Parathyroid adenoma (tissue), 2 donors: ENCODE measurements around the gene MYL5.

Source experiments
- H2AFZ ChIP-seq: fragments of 300-600 bp; sonication (generic); one replicate; pipeline ENCODE4 v1.7.0; 2017; ENCODE audit warnings: antibody characterized with exemption, mild to moderate bottlenecking
- H3K27ac ChIP-seq: fragments of 300-600 bp; sonication (generic); one replicate; pipeline ENCODE4 v1.7.0; 2017
- H3K27me3 ChIP-seq: fragments of 300-600 bp; sonication (generic); one replicate; pipeline ENCODE4 v1.7.0; 2017; ENCODE audit warnings: low read length; ENCODE audit not compliant: control insufficient read depth, insufficient read depth
- H3K36me3 ChIP-seq: fragments of 300-600 bp; sonication (generic); one replicate; pipeline ENCODE4 v1.7.0; 2017; ENCODE audit warnings: low read length; ENCODE audit not compliant: control insufficient read depth, insufficient read depth
- H3K4me1 ChIP-seq: fragments of 300-600 bp; sonication (generic); one replicate; pipeline ENCODE4 v1.7.0; 2017; ENCODE audit warnings: control low read depth
- H3K4me2 ChIP-seq: fragments of 300-600 bp; sonication (generic); one replicate; pipeline ENCODE4 v1.7.0; 2017; ENCODE audit warnings: low read length
- H3K4me3 ChIP-seq: fragments of 300-600 bp; sonication (generic); one replicate; pipeline ENCODE4 v1.7.0; 2017; ENCODE audit warnings: low read depth, low read length
- H3K79me2 ChIP-seq: fragments of 300-600 bp; sonication (generic); one replicate; pipeline ENCODE4 v1.7.0; 2017; ENCODE audit warnings: control low read depth
- H3K9ac ChIP-seq: fragments of 300-600 bp; sonication (generic); one replicate; pipeline ENCODE4 v1.7.0; 2017; ENCODE audit warnings: mild to moderate bottlenecking
- H3K9me3 ChIP-seq: fragments of 300-600 bp; sonication (generic); one replicate; pipeline ENCODE4 v1.7.0; 2017; ENCODE audit warnings: low read length; ENCODE audit not compliant: control insufficient read depth
- TF ChIP-seq, protein P1 (sequence below): fragments of 300-600 bp; sonication (generic); IDR thresholded peaks from one replicate; pipeline ENCODE4 v1.7.0; 2017; ENCODE audit warnings: antibody characterized with exemption, mild to moderate bottlenecking
- donor health status: primary hyperparathyroidism.

The MYL5 gene

DNA sequence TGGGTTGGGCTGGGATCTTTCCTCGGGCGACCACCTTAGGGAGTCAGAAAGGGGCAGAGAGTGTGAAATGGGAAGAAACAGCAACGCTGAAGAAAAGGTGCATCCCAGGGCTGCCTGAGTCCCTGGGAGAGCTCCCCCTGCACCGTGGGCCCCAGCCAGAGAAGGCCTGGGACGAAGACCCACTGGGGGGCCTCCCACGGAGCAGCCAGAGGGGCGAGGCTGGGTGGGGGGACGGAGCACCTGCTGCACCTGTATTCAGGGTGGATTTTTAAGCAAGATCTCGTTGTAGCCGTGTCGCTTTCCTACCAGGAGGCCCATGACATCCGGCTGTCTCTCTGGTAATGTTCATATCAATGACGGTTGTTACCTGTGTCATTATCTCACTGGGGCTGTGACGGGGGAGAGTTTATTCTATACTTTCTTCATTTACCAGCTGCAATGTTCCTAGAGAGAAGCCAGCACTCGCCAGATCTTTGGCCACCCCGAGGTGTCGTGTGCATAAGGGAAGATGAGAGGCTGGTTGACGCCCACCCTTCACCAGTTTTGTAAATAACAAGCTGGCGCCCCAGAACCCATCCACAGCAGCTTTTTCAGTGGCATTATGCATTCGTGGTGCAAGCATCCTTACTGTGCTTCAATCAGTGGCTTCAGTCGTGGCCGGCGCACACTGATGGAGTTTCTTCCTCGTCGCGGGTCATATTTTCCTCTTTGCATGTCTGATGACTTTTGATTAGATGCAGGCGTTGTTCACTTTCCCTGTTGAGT is 25.7 kb downstream of the MYL5 start:
- Histone ChIP-seq H3K9me3 (no peaks in the 10 kb centered on the region), H3K27ac (no peak overlapping the region), H3K4me1 (no peaks in the 10 kb centered on the region), H3K27me3 (no peaks in the 10 kb centered on the region), H3K36me3 (no peaks in the 10 kb centered on the region), H3K4me2 (no peak overlapping the region), H2AFZ (no peak overlapping the region), H3K79me2 (no peaks in the 10 kb centered on the region), H3K9ac (no peak overlapping the region), H3K4me3 (no peak overlapping the region)
- TF ChIP-seq, protein P1, sequence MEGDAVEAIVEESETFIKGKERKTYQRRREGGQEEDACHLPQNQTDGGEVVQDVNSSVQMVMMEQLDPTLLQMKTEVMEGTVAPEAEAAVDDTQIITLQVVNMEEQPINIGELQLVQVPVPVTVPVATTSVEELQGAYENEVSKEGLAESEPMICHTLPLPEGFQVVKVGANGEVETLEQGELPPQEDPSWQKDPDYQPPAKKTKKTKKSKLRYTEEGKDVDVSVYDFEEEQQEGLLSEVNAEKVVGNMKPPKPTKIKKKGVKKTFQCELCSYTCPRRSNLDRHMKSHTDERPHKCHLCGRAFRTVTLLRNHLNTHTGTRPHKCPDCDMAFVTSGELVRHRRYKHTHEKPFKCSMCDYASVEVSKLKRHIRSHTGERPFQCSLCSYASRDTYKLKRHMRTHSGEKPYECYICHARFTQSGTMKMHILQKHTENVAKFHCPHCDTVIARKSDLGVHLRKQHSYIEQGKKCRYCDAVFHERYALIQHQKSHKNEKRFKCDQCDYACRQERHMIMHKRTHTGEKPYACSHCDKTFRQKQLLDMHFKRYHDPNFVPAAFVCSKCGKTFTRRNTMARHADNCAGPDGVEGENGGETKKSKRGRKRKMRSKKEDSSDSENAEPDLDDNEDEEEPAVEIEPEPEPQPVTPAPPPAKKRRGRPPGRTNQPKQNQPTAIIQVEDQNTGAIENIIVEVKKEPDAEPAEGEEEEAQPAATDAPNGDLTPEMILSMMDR: no peak

DNA sequence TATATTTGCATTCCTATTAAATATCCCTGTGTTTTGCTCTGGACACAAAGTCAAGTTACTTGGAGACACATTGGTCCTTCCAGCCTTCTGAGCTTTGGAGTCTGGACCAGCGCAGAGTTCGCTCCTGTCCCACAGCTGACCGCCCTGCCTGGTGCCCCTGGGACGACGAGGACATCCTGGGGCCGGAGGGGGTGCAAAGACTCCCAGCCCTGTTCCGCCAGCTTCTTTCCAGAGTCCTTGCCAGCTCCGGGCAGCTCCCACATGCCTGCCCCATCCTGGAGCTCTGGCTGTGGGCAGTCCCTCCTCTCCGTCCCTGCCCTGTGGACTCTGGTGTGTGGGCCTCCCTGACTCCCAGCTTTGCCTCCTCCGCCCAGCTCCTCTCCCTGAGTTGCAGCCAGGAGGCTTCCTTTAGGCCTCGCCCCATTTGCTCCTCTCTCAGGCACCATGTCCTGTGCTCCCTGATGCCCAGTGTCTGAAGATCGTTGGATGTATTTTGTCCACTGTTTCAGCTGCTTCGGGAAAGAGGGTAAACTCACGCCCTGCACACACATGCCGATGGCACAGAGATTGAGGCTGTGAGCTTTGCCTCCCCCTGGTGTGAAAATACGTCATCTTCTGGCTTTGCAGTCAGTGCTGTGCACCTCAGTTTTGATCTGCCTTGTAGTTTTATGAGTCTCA is 26.4 kb downstream of the MYL5 start:
- Histone ChIP-seq H3K27me3 (no peaks in the 10 kb centered on the region), H3K9ac (no peak overlapping the region), H3K79me2 (no peaks in the 10 kb centered on the region), H3K4me1 (no peaks in the 10 kb centered on the region), H3K4me3 (no peak overlapping the region), H2AFZ (no peak overlapping the region), H3K9me3 (no peaks in the 10 kb centered on the region), H3K4me2 (no peak overlapping the region), H3K27ac (no peak overlapping the region), H3K36me3 (no peaks in the 10 kb centered on the region)
- TF ChIP-seq, protein P1: no peak

DNA sequence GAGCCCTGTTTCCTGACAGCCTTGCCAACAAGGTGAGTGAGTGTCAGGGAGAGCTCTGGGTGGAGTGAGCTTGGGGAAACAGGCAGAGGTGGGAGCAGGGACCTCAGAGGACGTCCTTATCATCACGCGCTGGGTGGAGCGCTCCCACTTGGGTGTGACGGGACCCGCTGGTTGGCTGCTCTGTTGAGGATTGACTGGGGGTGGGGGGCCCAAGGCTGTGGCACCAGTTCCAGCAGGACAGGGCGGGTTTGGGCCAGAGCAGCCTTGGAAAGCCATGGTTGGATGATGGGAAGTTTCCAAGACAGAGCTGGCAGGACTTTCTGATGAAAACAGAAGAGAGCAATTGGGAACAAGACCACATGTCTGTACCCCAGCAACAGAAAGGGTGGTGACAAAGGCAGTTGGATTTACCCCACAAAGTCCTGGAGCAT is 28.3 kb downstream of the MYL5 start:
- H3K9ac ChIP-seq: no peak overlapping the region
- TF ChIP-seq, protein P1: no peak
- no peaks in the 10 kb centered on the region for H3K36me3 ChIP-seq
- no peak overlapping the region for H2AFZ ChIP-seq
- H3K4me1 ChIP-seq: no peaks in the 10 kb centered on the region
- no peaks in the 10 kb centered on the region for H3K27me3 ChIP-seq
- H3K9me3 ChIP-seq: no peaks in the 10 kb centered on the region
- H3K4me3 ChIP-seq: no peak overlapping the region
- no peak overlapping the region for H3K27ac ChIP-seq
- H3K79me2 ChIP-seq: peaks cover 8% of the 10 kb centered on the region
- H3K4me2 ChIP-seq: no peak overlapping the region

DNA sequence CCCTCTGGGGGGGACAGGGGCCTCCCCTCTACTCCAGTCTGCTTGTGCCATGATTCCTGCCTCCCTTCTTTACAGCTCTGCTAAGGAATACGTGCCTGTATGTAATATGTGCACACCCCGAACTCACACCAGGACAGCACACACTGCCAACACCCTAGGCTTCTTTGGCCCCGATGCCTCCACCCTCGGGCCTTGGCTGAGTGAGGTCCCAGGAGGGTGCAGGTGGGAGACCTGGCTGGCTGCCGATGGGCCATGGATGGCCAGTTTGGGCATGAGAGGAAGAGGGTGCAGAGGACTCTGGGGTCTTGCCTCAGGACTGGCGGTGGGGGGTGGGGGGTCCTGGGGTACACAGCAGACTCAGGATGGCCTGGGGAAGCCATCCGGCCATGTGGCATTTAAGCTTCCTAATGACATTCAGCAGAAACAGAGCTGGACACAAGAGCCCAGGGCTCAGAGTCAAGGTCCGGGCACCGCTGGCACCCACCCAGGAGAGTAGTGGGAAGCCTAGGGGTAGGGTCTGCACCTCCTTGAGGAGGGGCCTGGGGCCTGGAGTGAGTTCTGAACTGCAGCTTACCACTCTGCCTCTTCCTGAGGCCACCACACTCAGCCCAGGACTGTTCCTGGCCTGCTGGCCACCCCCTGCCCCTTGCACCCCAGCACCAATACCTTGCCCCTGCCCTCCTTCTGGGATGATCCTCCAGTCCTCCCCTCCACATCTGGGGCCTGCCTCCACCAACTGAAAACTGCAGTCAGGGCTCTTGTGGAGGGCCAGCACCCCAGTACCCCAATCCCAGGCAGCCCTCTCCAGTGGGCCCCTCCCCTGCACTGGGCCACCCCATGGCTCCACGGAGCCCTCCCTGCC is 29.2 kb downstream of the MYL5 start:
- TF ChIP-seq, protein P1: no peak
- H3K27ac ChIP-seq: no peak overlapping the region
- H3K27me3 ChIP-seq: no peaks in the 10 kb centered on the region
- no peak overlapping the region for H3K4me2 ChIP-seq
- H3K4me3 ChIP-seq: no peak overlapping the region
- no peaks in the 10 kb centered on the region for H3K36me3 ChIP-seq
- H3K9ac ChIP-seq: no peak overlapping the region
- no peaks in the 10 kb centered on the region for H3K4me1 ChIP-seq
- no peak overlapping the region for H2AFZ ChIP-seq
- H3K79me2 ChIP-seq: peaks cover 13% of the 10 kb centered on the region
- no peaks in the 10 kb centered on the region for H3K9me3 ChIP-seq
